ENCODE data around the gene AKT1. TPM values are rescaled to one million over a fixed set of nuclear protein-coding genes. Genes with fewer than 3 reads are reported as not detected.

AKT1 gene
- total and polyA plus RNA-seq, 2 of the 13 experiments (the other 11 are each of a cell fraction or from before 2014, with no cell fraction given) = 96.2 to 116 TPM

GRCh38 chr14:104803912-104804410 is 8.4 kb upstream of the AKT1 start:
- POLR2A ChIA-PET = no interaction called here
- in situ Hi-C loops (cut with HindIII; ENCODE audit: extremely low pct_ligation_motif_present, low pct_unique_long_range_greater_than_20kb) = no loop called here

GRCh38 chr14:104803280-104803911 is 7.8 kb upstream of the AKT1 start:
- H4K20me1 ChIP-seq (ENCODE audit: insufficient read depth, low read length) = peaks cover 7% of the 10 kb centered on the region; the same call in 1 of the 2 replicates
- no TSS peak for BruUV-seq (replicated peaks)
- in situ Hi-C loops (cut with HindIII; ENCODE audit: extremely low pct_ligation_motif_present, low pct_unique_long_range_greater_than_20kb) (no loop called here), intact Hi-C loops (cut with micrococcal nuclease; ENCODE audit: unreplicated experiment) (no loop called here)
- ATAC-seq (no peak), FAIRE-seq (no peak), DNase-seq (ENCODE audit: low spot score) (no peak)
- no peak overlapping the region for H3K27ac ChIP-seq (ENCODE audit: extremely low read length, insufficient read depth, low read length)
- H2AFZ ChIP-seq (ENCODE audit: low read length) = no peak overlapping the region
- 93% methylated on average over 8 of the region's 19 CpGs for WGBS (ENCODE audit: low lambda C conversion rate)
- CTCF ChIA-PET (ENCODE audit: low intra/inter-chr PET ratio, low total read pairs) = no interaction called here
- H3K79me2 ChIP-seq (ENCODE audit: insufficient read depth, low read length) = no peaks in the 10 kb centered on the region
- H3K9me3 ChIP-seq (ENCODE audit: low read length) = no peaks in the 10 kb centered on the region
- peaks cover 50% of the 10 kb centered on the region for H3K4me1 ChIP-seq (ENCODE audit: insufficient read depth, low read length)
- no peak overlapping the region for H3K4me2 ChIP-seq (ENCODE audit: low read depth, low read length)
- no peak overlapping the region for H3K9ac ChIP-seq (ENCODE audit: insufficient read depth, low read depth, low read length)
- no peak overlapping the region for H3K4me3 ChIP-seq (replicated peaks in 1 of 3; ENCODE audit: insufficient read depth in 1 of 3, low read depth in 2 of 3, low read length in 3 of 3)
- H3K27me3 ChIP-seq (ENCODE audit: control insufficient read depth in 1 of 2, insufficient read depth in 2 of 2, low read length in 2 of 2) = no peaks in the 10 kb centered on the region
- H3K36me3 ChIP-seq (replicated peaks in 1 of 2; ENCODE audit: control insufficient read depth in 1 of 2, insufficient read depth in 2 of 2, low read length in 2 of 2) = no peaks in the 10 kb centered on the region
- POLR2A ChIA-PET = no interaction called here
- TF ChIP-seq GZF1 (CRISPR knock-in tag; IDR thresholded peaks at IDR 0.05) (no peak), RARA (CRISPR knock-in tag; IDR thresholded peaks at IDR 0.05) (no peak), PHF8 (CRISPR knock-in tag; IDR thresholded peaks at IDR 0.05) (no peak), PHF5A (CRISPR knock-in tag; IDR thresholded peaks at IDR 0.05; ENCODE audit: low read depth, unreplicated experiment) (no peak), CENPT (CRISPR knock-in tag; IDR thresholded peaks at IDR 0.05; ENCODE audit: low read depth) (no peak), AGO2 (optimal IDR thresholded peaks at IDR 0.05; ENCODE audit: low read depth, low read length) (peak; percentile 26), SRSF1 (optimal IDR thresholded peaks at IDR 0.05; ENCODE audit: low read depth, low read length) (no peak), ZNF761 (CRISPR knock-in tag; conservative IDR thresholded peaks at IDR 0.05) (no peak), ZNF281 (CRISPR knock-in tag; IDR thresholded peaks at IDR 0.05; ENCODE audit: borderline replicate concordance) (no peak)

More at GRCh38 chr14:104803912-104804410, 8.4 kb upstream of the AKT1 start:
- no peaks in the 10 kb centered on the region for H3K36me3 ChIP-seq (replicated peaks in 1 of 2; ENCODE audit: control insufficient read depth in 1 of 2, insufficient read depth in 2 of 2, low read length in 2 of 2)
- H3K27me3 ChIP-seq (ENCODE audit: control insufficient read depth in 1 of 2, insufficient read depth in 2 of 2, low read length in 2 of 2) = no peaks in the 10 kb centered on the region
- peaks cover 7% of the 10 kb centered on the region; the same call in 1 of the 2 replicates for H4K20me1 ChIP-seq (ENCODE audit: insufficient read depth, low read length)
- intact Hi-C loops (cut with micrococcal nuclease; ENCODE audit: unreplicated experiment) = no loop called here
- H3K4me2 ChIP-seq (ENCODE audit: low read depth, low read length) = no peak overlapping the region
- H3K79me2 ChIP-seq (ENCODE audit: insufficient read depth, low read length) = no peaks in the 10 kb centered on the region
- H3K9ac ChIP-seq (ENCODE audit: insufficient read depth, low read depth, low read length) = no peak overlapping the region
- FAIRE-seq (no peak), ATAC-seq (no peak), DNase-seq (ENCODE audit: low spot score) (no peak)
- BruUV-seq (replicated peaks) = no TSS peak
- H3K4me1 ChIP-seq (ENCODE audit: insufficient read depth, low read length) = peaks cover 44% of the 10 kb centered on the region
- H3K4me3 ChIP-seq (replicated peaks in 1 of 3; ENCODE audit: insufficient read depth in 1 of 3, low read depth in 2 of 3, low read length in 3 of 3) = no peak overlapping the region
- no peak overlapping the region for H3K27ac ChIP-seq (ENCODE audit: extremely low read length, insufficient read depth, low read length)
- no peak overlapping the region for H2AFZ ChIP-seq (ENCODE audit: low read length)
- no peaks in the 10 kb centered on the region for H3K9me3 ChIP-seq (ENCODE audit: low read length)
- 84% methylated on average over 9 of the region's 15 CpGs for WGBS (ENCODE audit: low lambda C conversion rate)
- CTCF ChIA-PET (ENCODE audit: low intra/inter-chr PET ratio, low total read pairs) = no interaction called here
- peak; percentile 22; the same call in 1 of the 2 replicates for TF ChIP-seq ZBTB33 (CRISPR knock-in tag; IDR thresholded peaks at IDR 0.05)
- TF ChIP-seq ZNF234 (CRISPR knock-in tag; conservative IDR thresholded peaks at IDR 0.05) = no peak
- peak; percentile 59; the same call in 1 of the 2 replicates for TF ChIP-seq HNRNPL (IDR thresholded peaks at IDR 0.05; ENCODE audit: low read depth, low read length)
- no peak for TF ChIP-seq ZNF737 (CRISPR knock-in tag; IDR thresholded peaks at IDR 0.05; ENCODE audit: borderline replicate concordance)
